Gastrocnemius medialis (tissue), 4 donors: ENCODE data around the gene MOB1B.

Experiments
- CTCF ChIP-seq, 5 experiments: fragments of 450-650 bp in 3 of 5; fragments of 200-600 bp in 2 of 5; sonication (generic) in 2 of 5; IDR thresholded peaks in 4 of 5; conservative IDR thresholded peaks in 1 of 5; 1 replicate in 4 of 5; 2 replicates in 1 of 5; pipeline ENCODE4 v1.5.1; 2016 to 2019; ENCODE audit warnings: antibody characterized with exemption in 5 of 5, mild to moderate bottlenecking in 3 of 5, moderate library complexity in 3 of 5
- POLR2A ChIP-seq, 2 donors: fragments of 450-650 bp; IDR thresholded peaks; one replicate each; pipeline ENCODE4 v1.6.1; 2017; ENCODE audit warnings: antibody characterized with exemption in 2 of 2, mild to moderate bottlenecking in 2 of 2, moderate library complexity in 2 of 2

GRCh38 chr4:70997036-70997435 lies 94.9 kb downstream of the MOB1B start:
- TF ChIP-seq CTCF (IDR thresholded peaks at IDR 0.05 in 4 of 5, conservative IDR thresholded peaks at IDR 0.05 in 1 of 5) (no peak), POLR2A (IDR thresholded peaks at IDR 0.05) (no peak)
